AG09309 (cell line): Measurements from ENCODE around the gene LYAR.
"Not testable (repeated sequence)": the region's sequence is repeated elsewhere in the genome, so short reads cannot be mapped to it uniquely, and the experiment has no call there.

Source experiments
- DNase-seq: peaks from one replicate; pipeline ENCODE4 v3.0.0-alpha.2; 2010; ENCODE audit warnings: low read depth
- H3K4me3 ChIP-seq: 2 replicates; pipeline ENCODE4 v1.5.1; 2011; ENCODE audit warnings: mild to moderate bottlenecking, low read depth, low read length, moderate library complexity; ENCODE audit not compliant: control insufficient read depth
- TF ChIP-seq, protein P1 (sequence below): IDR thresholded peaks from 2 replicates; pipeline ENCODE4 v1.5.1; 2011; ENCODE audit warnings: mild to moderate bottlenecking, low read depth, low read length, inconsistent platforms; ENCODE audit not compliant: insufficient read depth, control insufficient read depth; ENCODE audit errors: missing control alignments

Gene LYAR

DNA sequence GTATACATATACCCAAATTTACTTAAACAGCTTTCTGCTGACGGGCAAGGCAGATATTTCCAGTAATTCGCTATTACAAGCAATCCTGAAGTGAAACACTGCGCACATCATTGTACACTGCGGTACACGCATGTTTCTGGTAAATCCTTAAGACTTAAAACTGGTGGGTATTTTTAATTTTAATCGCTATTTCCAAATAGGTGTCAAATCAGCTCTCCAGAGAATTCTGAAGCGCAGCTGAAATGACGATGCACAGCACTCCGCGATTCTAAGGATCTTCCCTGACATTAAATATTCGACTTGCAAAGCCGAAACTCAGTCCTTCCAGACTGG is 42.3 kb downstream of the LYAR start:
- DNase-seq: no peak
- peak overlapping the region; percentile 64 for H3K4me3 ChIP-seq
- TF ChIP-seq, protein P1, sequence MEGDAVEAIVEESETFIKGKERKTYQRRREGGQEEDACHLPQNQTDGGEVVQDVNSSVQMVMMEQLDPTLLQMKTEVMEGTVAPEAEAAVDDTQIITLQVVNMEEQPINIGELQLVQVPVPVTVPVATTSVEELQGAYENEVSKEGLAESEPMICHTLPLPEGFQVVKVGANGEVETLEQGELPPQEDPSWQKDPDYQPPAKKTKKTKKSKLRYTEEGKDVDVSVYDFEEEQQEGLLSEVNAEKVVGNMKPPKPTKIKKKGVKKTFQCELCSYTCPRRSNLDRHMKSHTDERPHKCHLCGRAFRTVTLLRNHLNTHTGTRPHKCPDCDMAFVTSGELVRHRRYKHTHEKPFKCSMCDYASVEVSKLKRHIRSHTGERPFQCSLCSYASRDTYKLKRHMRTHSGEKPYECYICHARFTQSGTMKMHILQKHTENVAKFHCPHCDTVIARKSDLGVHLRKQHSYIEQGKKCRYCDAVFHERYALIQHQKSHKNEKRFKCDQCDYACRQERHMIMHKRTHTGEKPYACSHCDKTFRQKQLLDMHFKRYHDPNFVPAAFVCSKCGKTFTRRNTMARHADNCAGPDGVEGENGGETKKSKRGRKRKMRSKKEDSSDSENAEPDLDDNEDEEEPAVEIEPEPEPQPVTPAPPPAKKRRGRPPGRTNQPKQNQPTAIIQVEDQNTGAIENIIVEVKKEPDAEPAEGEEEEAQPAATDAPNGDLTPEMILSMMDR: no peak

- H3K4me3 ChIP-seq: no peak overlapping the region
- TF ChIP-seq, protein P1: no peak
- no peak for DNase-seq
Observed at GRCh38 chr4:4245172-4245571, 44.8 kb downstream of the LYAR start.

- not testable (repeated sequence) for DNase-seq
Observed at GRCh38 chr4:4239551-4239950, 50.4 kb downstream of the LYAR start.

GRCh38 chr4:4233610-4234009 is 56.3 kb downstream of the LYAR start:
- TF ChIP-seq, protein P1: no peak
- H3K4me3 ChIP-seq: no peak overlapping the region
- DNase-seq: no peak

More at GRCh38 chr4:4239551-4239950, 50.4 kb downstream of the LYAR start:
- H3K4me3 ChIP-seq: not testable (repeated sequence)

DNA sequence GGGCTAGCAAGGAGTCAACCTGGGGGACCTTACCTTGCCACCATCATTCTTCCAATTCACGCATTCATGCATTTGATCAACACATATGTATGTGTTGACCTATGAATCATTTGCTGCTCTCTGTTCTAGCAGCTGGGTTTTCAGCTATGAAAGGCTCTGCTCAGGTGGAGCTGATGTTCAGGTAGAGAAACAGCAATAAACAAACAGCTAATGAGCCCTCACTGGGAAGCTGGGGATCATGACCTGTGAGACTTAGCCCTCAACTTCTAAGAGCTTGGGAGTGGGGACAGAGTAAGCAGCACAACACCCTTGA is 61.6 kb downstream of the LYAR start:
- H3K4me3 ChIP-seq: no peak overlapping the region
- TF ChIP-seq, protein P1: no peak
- no peak for DNase-seq

- TF ChIP-seq, protein P1: no peak
- H3K4me3 ChIP-seq: no peak overlapping the region
- DNase-seq: no peak
Observed at GRCh38 chr4:4227510-4228355, 62.2 kb downstream of the LYAR start.

DNA sequence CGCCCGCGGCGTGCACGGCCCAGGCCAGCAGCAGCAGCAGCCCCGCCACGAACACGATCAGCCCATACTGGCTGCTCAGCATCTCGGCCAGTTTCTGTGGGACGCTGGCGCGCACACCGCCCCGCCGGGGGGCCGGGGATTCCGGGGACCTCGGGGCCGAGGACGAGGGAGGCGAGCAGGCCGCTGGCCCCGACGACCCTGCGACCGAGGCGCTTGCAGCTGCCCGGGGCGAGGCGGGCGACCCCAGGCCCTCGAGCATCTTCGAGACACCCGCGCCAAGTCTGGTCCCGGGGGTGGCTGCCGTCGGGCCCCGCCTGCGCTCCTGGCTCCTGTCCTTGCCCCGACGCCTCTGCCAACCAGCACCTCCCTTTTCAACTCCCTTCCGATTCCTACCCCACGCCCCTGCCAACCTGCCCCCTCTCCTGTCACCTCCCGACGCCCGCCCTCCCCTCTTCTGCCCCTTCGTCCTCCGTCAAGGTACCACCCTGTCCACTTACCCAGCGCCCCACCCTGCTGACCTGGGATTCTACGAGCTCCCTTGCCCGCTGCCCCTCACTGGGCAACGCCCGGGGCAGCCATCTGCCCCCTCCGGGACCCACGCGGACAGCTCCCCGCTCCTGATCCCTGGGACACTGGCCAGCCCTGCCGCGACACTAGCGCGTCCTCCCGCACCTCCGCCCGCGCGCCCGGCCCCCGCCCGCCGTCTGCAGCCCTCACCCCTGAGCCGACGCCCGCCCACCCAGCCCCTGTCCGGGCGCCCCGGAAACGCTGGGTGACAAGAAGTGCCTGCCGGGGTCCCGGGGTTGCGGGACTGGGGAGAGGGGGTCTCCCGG is 63.1 kb downstream of the LYAR start, which contains the start of gene OTOP1:
Gene OTOP1 (minus strand): TSS at position 324 of the 833 bp plus-strand sequence. CDS start 65 bp downstream, at position 259.
- no peak for DNase-seq
- no peak within 1 kb of the TSS for H3K4me3 ChIP-seq
- TF ChIP-seq, protein P1: no peak
